K562 (cell line): ENCODE results near the gene FRMD4A. TPM values are rescaled to one million over a fixed set of nuclear protein-coding genes. Genes with fewer than 3 reads are reported as not detected.

Experiments
- BRF2 ChIP-seq: IDR thresholded peaks from 3 replicates; pipeline ENCODE4 v1.6.1; 2011; ENCODE audit warnings: borderline replicate concordance, mild to moderate bottlenecking; ENCODE audit not compliant: insufficient read length, insufficient read depth
- CGGBP1 ChIP-seq: fragments of 250-450 bp; sonication (Bioruptor Pico); IDR thresholded peaks from 2 replicates; pipeline ENCODE4 v1.9.0; 2021; ENCODE audit warnings: mild to moderate bottlenecking
- EP300 ChIP-seq: IDR thresholded peaks from 2 replicates; pipeline ENCODE4 v1.6.1; 2012; ENCODE audit warnings: low read length, improper control_type of control experiment
- FIP1L1 ChIP-seq: fragments of 200-400 bp; formaldehyde crosslinking; IDR thresholded peaks from 2 replicates; pipeline ENCODE4 v1.6.1; 2018; ENCODE audit warnings: mild to moderate bottlenecking, low read depth, low read length; ENCODE audit not compliant: poor library complexity, severe bottlenecking
- FOXK1 ChIP-seq: sonication (generic); formaldehyde crosslinking; IDR thresholded peaks from 2 replicates; pipeline ENCODE4 v1.8.0; 2022; ENCODE audit warnings: missing genetic modification reagents, mild to moderate bottlenecking, borderline replicate concordance
- HMBOX1 ChIP-seq: sonication (generic); IDR thresholded peaks from 2 replicates; pipeline ENCODE4 v1.6.1; 2016
- KDM1A ChIP-seq, 2 experiments: fragments of 450-650 bp; IDR thresholded peaks; 2 replicates each; pipeline ENCODE4 v1.6.1; 2016; ENCODE audit warnings: mild to moderate bottlenecking in 2 of 2
- MBD2 ChIP-seq: sonication (generic); IDR thresholded peaks from 2 replicates; pipeline ENCODE4 v1.6.1; 2016; ENCODE audit warnings: low read depth, borderline replicate concordance
- SMARCA5 ChIP-seq: fragments of 450-650 bp; IDR thresholded peaks from 2 replicates; pipeline ENCODE4 v1.6.1; 2016
- SNAPC5 ChIP-seq: fragments of 250-450 bp; sonication (Bioruptor Pico); IDR thresholded peaks from 2 replicates; pipeline ENCODE4 v1.8.0; 2021; ENCODE audit warnings: moderate library complexity, mild to moderate bottlenecking, inconsistent platforms
- XRCC5 ChIP-seq: fragments of 200-400 bp; formaldehyde crosslinking; IDR thresholded peaks from 2 replicates; pipeline ENCODE4 v1.6.1; 2017; ENCODE audit warnings: low read depth, mild to moderate bottlenecking, low read length
- ZBED1 ChIP-seq: IDR thresholded peaks from 2 replicates; pipeline ENCODE4 v1.6.1; 2014
- ZMIZ1 ChIP-seq, 2 experiments: fragments of 150-350 bp in 1 of 2; IDR thresholded peaks; 2 replicates each; pipeline ENCODE4 v1.6.1; 2012 to 2016; ENCODE audit warnings: low read depth in 2 of 2, low read length in 2 of 2, mild to moderate bottlenecking in 1 of 2, moderate library complexity in 1 of 2
- ZNF274 ChIP-seq: IDR thresholded peaks from 2 replicates; pipeline ENCODE4 v1.6.1; 2011; ENCODE audit warnings: low read depth, mild to moderate bottlenecking, low read length, moderate library complexity, borderline replicate concordance
- ZNF57 ChIP-seq: fragments of 450-650 bp; formaldehyde crosslinking; IDR thresholded peaks from 2 replicates; pipeline ENCODE4 v1.4.0; 2020; ENCODE audit warnings: mild to moderate bottlenecking, moderate library complexity
- ZNF830 ChIP-seq: fragments of 250-450 bp; sonication (Bioruptor Pico); IDR thresholded peaks from 2 replicates; pipeline ENCODE4 v1.5.0; 2021; ENCODE audit warnings: mild to moderate bottlenecking
- polyA plus RNA-seq, 8 experiments: library from polyadenylated mRNA; depleted of rRNA in 4 of 8; stranded (reverse) in 5 of 8; unstranded in 3 of 8; fragments of >200 nt; fragmentation: Nextera tagmentation in 2 of 8; fragmentation: Illumina TruSeq in 1 of 8; extraction: Ambion mirVana in 2 of 8; extraction: Trizol in 1 of 8; gene quantifications; 2 replicates each; pipeline versions ENCODE4 v1.2.1 to v1.2.3, GENCODE V29; 2011 to 2014; ENCODE audit warnings: inconsistent platforms in 1 of 8, missing spikeins in 1 of 8
- total RNA-seq, 7 experiments: library from RNA; depleted of rRNA in 6 of 7; stranded (reverse); fragments of >200 nt in 6 of 7; fragmentation: Illumina TruSeq in 2 of 7; extraction: Trizol in 2 of 7; gene quantifications; 2 replicates each; pipeline versions ENCODE4 v1.2.1 to v1.2.3, GENCODE V29; 2011 to 2021; ENCODE audit warnings: low replicate concordance in 1 of 7
- TF ChIP-seq, protein P1 (sequence below): fragments of 450-650 bp; formaldehyde crosslinking; IDR thresholded peaks from 2 replicates; pipeline ENCODE4 v1.4.0; 2020; ENCODE audit warnings: mild to moderate bottlenecking, moderate library complexity
- TF ChIP-seq, protein P2 (sequence below): sonication (generic); formaldehyde crosslinking; IDR thresholded peaks from 2 replicates; pipeline ENCODE4 v1.8.0; 2022; ENCODE audit warnings: missing genetic modification reagents, mild to moderate bottlenecking, moderate library complexity, borderline replicate concordance

The FRMD4A gene
- total and polyA plus RNA-seq, 9 of the 15 experiments (the other 6 are each of a cell fraction or from before 2014, with no cell fraction given), result 0.80 to 5.2 (median 3.0) TPM

DNA sequence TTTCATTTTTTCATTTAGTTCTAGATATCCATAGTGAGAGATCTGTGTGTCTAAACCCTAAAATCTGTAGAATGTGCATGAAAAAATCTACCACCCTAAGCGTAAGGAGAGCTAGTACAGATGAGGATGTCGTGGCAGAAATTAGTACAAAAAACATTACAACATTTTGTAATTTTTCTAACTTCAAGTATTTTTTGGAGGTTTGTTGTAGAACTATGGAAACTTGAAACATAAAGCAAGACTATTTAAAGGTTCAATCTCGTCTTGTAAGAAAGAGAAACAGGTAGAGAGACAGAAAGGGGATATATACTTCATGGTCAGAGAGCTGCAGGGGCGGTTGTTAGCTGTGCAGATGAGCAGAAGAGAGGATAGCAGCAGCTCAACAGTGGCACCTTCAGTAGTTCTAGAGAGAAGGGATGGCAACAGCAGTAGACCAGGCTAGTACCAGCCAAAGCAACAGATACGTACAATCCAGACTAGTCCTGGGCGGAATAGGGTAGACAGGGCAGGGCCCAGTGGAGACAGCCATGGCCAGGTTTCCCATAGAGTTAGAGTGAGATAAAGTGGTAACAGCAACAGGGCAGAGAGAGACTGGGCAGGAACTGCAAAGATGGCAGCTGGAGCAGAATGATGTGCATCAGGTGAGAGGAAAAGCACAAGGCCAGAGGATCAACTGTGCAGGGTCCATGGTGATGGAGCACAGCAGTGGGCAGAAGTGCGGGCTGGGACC is 145.2 kb downstream of the FRMD4A start (continued):
- TF ChIP-seq ZMIZ1 (IDR thresholded peaks at IDR 0.05; ENCODE audit: low read depth in 2 of 2, low read length in 2 of 2), result peak in 1 of 2 experiments; percentile 99; a peak in 2 of 4 replicates
- TF ChIP-seq, protein P1, sequence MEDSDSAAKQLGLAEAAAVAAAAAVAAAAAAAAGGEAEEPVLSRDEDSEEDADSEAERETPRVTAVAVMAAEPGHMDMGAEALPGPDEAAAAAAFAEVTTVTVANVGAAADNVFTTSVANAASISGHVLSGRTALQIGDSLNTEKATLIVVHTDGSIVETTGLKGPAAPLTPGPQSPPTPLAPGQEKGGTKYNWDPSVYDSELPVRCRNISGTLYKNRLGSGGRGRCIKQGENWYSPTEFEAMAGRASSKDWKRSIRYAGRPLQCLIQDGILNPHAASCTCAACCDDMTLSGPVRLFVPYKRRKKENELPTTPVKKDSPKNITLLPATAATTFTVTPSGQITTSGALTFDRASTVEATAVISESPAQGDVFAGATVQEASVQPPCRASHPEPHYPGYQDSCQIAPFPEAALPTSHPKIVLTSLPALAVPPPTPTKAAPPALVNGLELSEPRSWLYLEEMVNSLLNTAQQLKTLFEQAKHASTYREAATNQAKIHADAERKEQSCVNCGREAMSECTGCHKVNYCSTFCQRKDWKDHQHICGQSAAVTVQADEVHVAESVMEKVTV (CRISPR knock-in tag), result peak; percentile 87
- TF ChIP-seq SNAPC5 (CRISPR knock-in tag), result peak; percentile 94
- TF ChIP-seq, protein P2, sequence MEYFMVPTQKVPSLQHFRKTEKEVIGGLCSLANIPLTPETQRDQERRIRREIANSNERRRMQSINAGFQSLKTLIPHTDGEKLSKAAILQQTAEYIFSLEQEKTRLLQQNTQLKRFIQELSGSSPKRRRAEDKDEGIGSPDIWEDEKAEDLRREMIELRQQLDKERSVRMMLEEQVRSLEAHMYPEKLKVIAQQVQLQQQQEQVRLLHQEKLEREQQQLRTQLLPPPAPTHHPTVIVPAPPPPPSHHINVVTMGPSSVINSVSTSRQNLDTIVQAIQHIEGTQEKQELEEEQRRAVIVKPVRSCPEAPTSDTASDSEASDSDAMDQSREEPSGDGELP (CRISPR knock-in tag), result peak; percentile 57; the same call in 1 of the 2 replicates
- TF ChIP-seq SMARCA5, result no peak
- TF ChIP-seq FOXK1 (CRISPR knock-in tag), result 0 out of 2 replicates have a peak, but pooled peaks have one; percentile 85
- TF ChIP-seq MBD2, result peak; percentile 92
- TF ChIP-seq BRF2, result no peak
- TF ChIP-seq ZNF57 (CRISPR knock-in tag), result peak; percentile 96
- TF ChIP-seq FIP1L1, result no peak
- TF ChIP-seq ZNF274, result peak; percentile 45; the same call in 1 of the 2 replicates
- peak; percentile 99 for TF ChIP-seq ZNF830 (CRISPR knock-in tag)
- TF ChIP-seq ZBED1, result peak; percentile 99
- peak; percentile 60; the same call in 1 of the 2 replicates for TF ChIP-seq EP300
- TF ChIP-seq HMBOX1, result peak; percentile 98
- TF ChIP-seq KDM1A (IDR thresholded peaks at IDR 0.05), result peak; percentile 78 to 80
- peak; percentile 100 for TF ChIP-seq CGGBP1 (CRISPR knock-in tag)
- peak; percentile 84 for TF ChIP-seq XRCC5
